Osteoblast (primary cell): ENCODE results near the gene TRIM67. TPM values are rescaled to one million over a fixed set of nuclear protein-coding genes. Genes with fewer than 3 reads are reported as not detected.

Experiments used
- DNase-seq: peaks from one replicate; pipeline ENCODE4 v3.0.0; 2011; ENCODE audit warnings: low spot score, mixed read lengths; ENCODE audit not compliant: insufficient read length; ENCODE audit errors: missing footprints
- H2AFZ ChIP-seq: 2 replicates; pipeline ENCODE4 v1.6.0; 2011; ENCODE audit warnings: mild to moderate bottlenecking, low read length
- H3K27ac ChIP-seq: 2 replicates; pipeline ENCODE4 v1.5.1; 2011; ENCODE audit warnings: mild to moderate bottlenecking, low read depth, low read length, moderate library complexity
- H3K27me3 ChIP-seq: 2 replicates; pipeline ENCODE4 v1.6.0; 2012; ENCODE audit warnings: mild to moderate bottlenecking, control low read depth, inconsistent platforms, low read length, moderate library complexity; ENCODE audit not compliant: insufficient read depth
- H3K36me3 ChIP-seq: 2 replicates; pipeline ENCODE4 v1.5.1; 2011; ENCODE audit warnings: mild to moderate bottlenecking, low read length, control low read depth, moderate library complexity; ENCODE audit not compliant: insufficient read depth
- H3K4me1 ChIP-seq: 2 replicates; pipeline ENCODE4 v1.5.1; 2011; ENCODE audit warnings: mild to moderate bottlenecking, low read length, control low read depth, moderate library complexity; ENCODE audit not compliant: insufficient read depth
- H3K4me2 ChIP-seq: 2 replicates; pipeline ENCODE4 v1.6.0; 2011; ENCODE audit warnings: mild to moderate bottlenecking, low read length; ENCODE audit not compliant: insufficient read depth
- H3K4me3 ChIP-seq: fragments of 200-600 bp; sonication (generic); 3 replicates; pipeline ENCODE4 v1.5.1; 2012; ENCODE audit warnings: mild to moderate bottlenecking, low read length, inconsistent platforms; ENCODE audit not compliant: insufficient read depth
- H3K79me2 ChIP-seq: 2 replicates; pipeline ENCODE4 v1.6.0; 2012; ENCODE audit warnings: mild to moderate bottlenecking, low read length, control low read depth, inconsistent platforms; ENCODE audit not compliant: insufficient read depth
- H3K9me3 ChIP-seq: 2 replicates; pipeline ENCODE4 v1.5.1; 2011; ENCODE audit warnings: low read depth, low read length, control low read depth
- H4K20me1 ChIP-seq: 2 replicates; pipeline ENCODE4 v1.6.0; 2012; ENCODE audit warnings: mild to moderate bottlenecking, low read length, control low read depth; ENCODE audit not compliant: insufficient read depth
- total RNA-seq: library from RNA; depleted of rRNA; stranded (reverse); fragments of >200 nt; gene quantifications from 2 replicates; pipeline ENCODE4 v1.2.3, GENCODE V29; 2012
- TF ChIP-seq, protein P1 (sequence below): IDR thresholded peaks from 2 replicates; pipeline ENCODE4 v1.5.1; 2011; ENCODE audit warnings: mild to moderate bottlenecking, low read depth, low read length, moderate library complexity; ENCODE audit errors: extremely low read depth

The TRIM67 gene
- total RNA-seq, 1 donor: 0.36 TPM

- Histone ChIP-seq H3K4me1 (peaks cover 18% of the 10 kb centered on the region), H3K27me3 (no peaks in the 10 kb centered on the region), H3K27ac (no peak overlapping the region), H3K9me3 (no peaks in the 10 kb centered on the region), H3K36me3 (peaks cover 7% of the 10 kb centered on the region), H3K79me2 (peaks cover 72% of the 10 kb centered on the region), H4K20me1 (peaks cover 14% of the 10 kb centered on the region), H3K4me3 (peak overlapping the region; percentile 94), H3K4me2 (peak overlapping the region; percentile 95), H2AFZ (no peak overlapping the region)
- peak; percentile 77 for DNase-seq
- TF ChIP-seq, protein P1, sequence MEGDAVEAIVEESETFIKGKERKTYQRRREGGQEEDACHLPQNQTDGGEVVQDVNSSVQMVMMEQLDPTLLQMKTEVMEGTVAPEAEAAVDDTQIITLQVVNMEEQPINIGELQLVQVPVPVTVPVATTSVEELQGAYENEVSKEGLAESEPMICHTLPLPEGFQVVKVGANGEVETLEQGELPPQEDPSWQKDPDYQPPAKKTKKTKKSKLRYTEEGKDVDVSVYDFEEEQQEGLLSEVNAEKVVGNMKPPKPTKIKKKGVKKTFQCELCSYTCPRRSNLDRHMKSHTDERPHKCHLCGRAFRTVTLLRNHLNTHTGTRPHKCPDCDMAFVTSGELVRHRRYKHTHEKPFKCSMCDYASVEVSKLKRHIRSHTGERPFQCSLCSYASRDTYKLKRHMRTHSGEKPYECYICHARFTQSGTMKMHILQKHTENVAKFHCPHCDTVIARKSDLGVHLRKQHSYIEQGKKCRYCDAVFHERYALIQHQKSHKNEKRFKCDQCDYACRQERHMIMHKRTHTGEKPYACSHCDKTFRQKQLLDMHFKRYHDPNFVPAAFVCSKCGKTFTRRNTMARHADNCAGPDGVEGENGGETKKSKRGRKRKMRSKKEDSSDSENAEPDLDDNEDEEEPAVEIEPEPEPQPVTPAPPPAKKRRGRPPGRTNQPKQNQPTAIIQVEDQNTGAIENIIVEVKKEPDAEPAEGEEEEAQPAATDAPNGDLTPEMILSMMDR: no peak
These were observed 80.8 kb downstream of the TRIM67 start for GRCh38 chr1:231242516-231243198.

GRCh38 chr1:231248778-231249177 lies 86.9 kb downstream of the TRIM67 start:
- Histone ChIP-seq H3K4me1 (no peaks in the 10 kb centered on the region), H3K4me3 (no peak overlapping the region), H2AFZ (no peak overlapping the region), H3K79me2 (peaks cover 51% of the 10 kb centered on the region), H3K4me2 (no peak overlapping the region), H3K27ac (no peak overlapping the region), H3K9me3 (no peaks in the 10 kb centered on the region), H3K27me3 (no peaks in the 10 kb centered on the region), H4K20me1 (peaks cover 6% of the 10 kb centered on the region), H3K36me3 (peaks cover 12% of the 10 kb centered on the region)
- no peak for DNase-seq
- TF ChIP-seq, protein P1: no peak

GRCh38 chr1:231252336-231252735 lies 90.5 kb downstream of the TRIM67 start:
- H3K9me3 ChIP-seq: peaks cover 2% of the 10 kb centered on the region
- peaks cover 19% of the 10 kb centered on the region for H3K36me3 ChIP-seq
- H4K20me1 ChIP-seq: no peaks in the 10 kb centered on the region
- no peak overlapping the region for H2AFZ ChIP-seq
- no peak overlapping the region for H3K4me2 ChIP-seq
- no peaks in the 10 kb centered on the region for H3K4me1 ChIP-seq
- no peaks in the 10 kb centered on the region for H3K27me3 ChIP-seq
- H3K27ac ChIP-seq: no peak overlapping the region
- TF ChIP-seq, protein P1: no peak
- no peak for DNase-seq
- H3K4me3 ChIP-seq: no peak overlapping the region
- peaks cover 23% of the 10 kb centered on the region for H3K79me2 ChIP-seq

GRCh38 chr1:231260351-231260750 lies 98.5 kb downstream of the TRIM67 start:
- Histone ChIP-seq H3K27me3 (no peaks in the 10 kb centered on the region), H3K4me2 (no peak overlapping the region), H4K20me1 (no peaks in the 10 kb centered on the region), H3K36me3 (peaks cover 43% of the 10 kb centered on the region), H3K4me3 (no peak overlapping the region), H3K79me2 (no peaks in the 10 kb centered on the region), H2AFZ (no peak overlapping the region), H3K27ac (no peak overlapping the region), H3K9me3 (peaks cover 6% of the 10 kb centered on the region), H3K4me1 (no peaks in the 10 kb centered on the region)
- DNase-seq: no peak
- TF ChIP-seq, protein P1: no peak
